ENCODE measurements around the gene ELL2. TPM values are rescaled to one million over a fixed set of nuclear protein-coding genes. Genes with fewer than 3 reads are reported as not detected.

The ELL2 gene
- total and polyA plus RNA-seq, 2 of the 13 experiments (the other 11 are each of a cell fraction or from before 2014, with no cell fraction given) = 78.9 to 97.1 TPM

GRCh38 chr5:95966005-95966404 is 4.4 kb upstream of the ELL2 start (continued):
- TF ChIP-seq PRPF4 (IDR thresholded peaks at IDR 0.05; ENCODE audit: low read depth, low read length, poor library complexity, severe bottlenecking) (no peak), NFIB (CRISPR knock-in tag; IDR thresholded peaks at IDR 0.05; ENCODE audit: borderline replicate concordance) (no peak), U2AF2 (IDR thresholded peaks at IDR 0.05; ENCODE audit: low read depth, low read length) (no peak), ETS1 (CRISPR knock-in tag; IDR thresholded peaks at IDR 0.05) (no peak), ARNT2 (CRISPR knock-in tag; IDR thresholded peaks at IDR 0.05; ENCODE audit: low read depth) (0 out of 2 replicates have a peak, but pooled peaks have one; percentile 32), ZNF816 (CRISPR knock-in tag; IDR thresholded peaks at IDR 0.05; ENCODE audit: borderline replicate concordance) (0 out of 2 replicates have a peak, but pooled peaks have one; percentile 26), NFIC (IDR thresholded peaks at IDR 0.05; ENCODE audit: low read length) (peak; percentile 88), PAF1 (CRISPR knock-in tag; IDR thresholded peaks at IDR 0.05) (no peak), RFX3 (CRISPR knock-in tag; IDR thresholded peaks at IDR 0.05) (no peak), ZNF337 (CRISPR knock-in tag; IDR thresholded peaks at IDR 0.05; ENCODE audit: borderline replicate concordance, low read depth) (peak; percentile 79; the same call in 1 of the 2 replicates), HNF4A (CRISPR knock-in tag; IDR thresholded peaks at IDR 0.05) (peak; percentile 69), YEATS4 (CRISPR knock-in tag; IDR thresholded peaks at IDR 0.05; ENCODE audit: borderline replicate concordance) (no peak), FOXO4 (CRISPR knock-in tag; conservative IDR thresholded peaks at IDR 0.05) (no peak), SOX13 (IDR thresholded peaks at IDR 0.05) (peak; percentile 58; the same call in 1 of the 2 replicates), SOX13 (CRISPR knock-in tag; conservative IDR thresholded peaks at IDR 0.05 in 1 of 2, IDR thresholded peaks at IDR 0.05 in 1 of 2) (peak in 1 of 2 experiments; percentile 93; a peak in 2 of 4 replicates), EEA1 (CRISPR knock-in tag; IDR thresholded peaks at IDR 0.05; ENCODE audit: borderline replicate concordance) (no peak), RARG (CRISPR knock-in tag; IDR thresholded peaks at IDR 0.05; ENCODE audit: low read depth) (no peak), TMF1 (CRISPR knock-in tag; IDR thresholded peaks at IDR 0.05; ENCODE audit: low read depth) (no peak), STAT6 (CRISPR knock-in tag; IDR thresholded peaks at IDR 0.05; ENCODE audit: borderline replicate concordance) (no peak), KDM3A (CRISPR knock-in tag; IDR thresholded peaks at IDR 0.05; ENCODE audit: low read depth) (no peak), FOXA3 (CRISPR knock-in tag; IDR thresholded peaks at IDR 0.05) (peak; percentile 99), DBP (CRISPR knock-in tag; IDR thresholded peaks at IDR 0.05; ENCODE audit: not compliant biosample characterization) (no peak), CC2D1A (CRISPR knock-in tag; IDR thresholded peaks at IDR 0.05) (no peak), ZBTB38 (CRISPR knock-in tag; IDR thresholded peaks at IDR 0.05) (no peak), ZNF468 (CRISPR knock-in tag; IDR thresholded peaks at IDR 0.05) (no peak)
- TF ChIP-seq, protein P1, sequence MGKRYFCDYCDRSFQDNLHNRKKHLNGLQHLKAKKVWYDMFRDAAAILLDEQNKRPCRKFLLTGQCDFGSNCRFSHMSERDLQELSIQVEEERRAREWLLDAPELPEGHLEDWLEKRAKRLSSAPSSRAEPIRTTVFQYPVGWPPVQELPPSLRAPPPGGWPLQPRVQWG (CRISPR knock-in tag; IDR thresholded peaks at IDR 0.05; ENCODE audit: borderline replicate concordance, low read depth) = no peak

Measured in HepG2 (cell line).